Measurements from ENCODE around the gene HOXD8.

The HOXD8 gene

GRCh38 chr2:176128982-176129796, at the start of gene HOXD8:
TSS of gene HOXD8 (plus strand) at chr2:176129705. CDS start at chr2:176130367, 662 bp downstream.
- DNase-seq: no peak

GRCh38 chr2:176079831-176080539, 49.5 kb upstream of the HOXD8 start:
- peak; percentile 67 for DNase-seq

- peak; percentile 63 for DNase-seq
These were observed 48.7 kb upstream of the HOXD8 start for GRCh38 chr2:176080540-176081375.

- DNase-seq: no peak
These were observed 48.1 kb upstream of the HOXD8 start for GRCh38 chr2:176081376-176081836.

GRCh38 chr2:176081837-176082524, 47.5 kb upstream of the HOXD8 start:
- DNase-seq: peak; percentile 63

GRCh38 chr2:176082525-176082823, 47.0 kb upstream of the HOXD8 start:
- DNase-seq: no peak

- no peak for DNase-seq
These were observed 46.4 kb upstream of the HOXD8 start for GRCh38 chr2:176082824-176083751.

GRCh38 chr2:176083796-176084261, 45.7 kb upstream of the HOXD8 start, which contains the start of gene EVX2:
TSS of gene EVX2 (minus strand) at chr2:176083962. CDS start at chr2:176083776, 186 bp downstream.
- no peak for DNase-seq

- DNase-seq: no peak
These were observed 44.8 kb upstream of the HOXD8 start for GRCh38 chr2:176084611-176085119.

GRCh38 chr2:176085120-176085788, 44.3 kb upstream of the HOXD8 start:
- no peak for DNase-seq

- peak; percentile 63 for DNase-seq
These were observed 43.4 kb upstream of the HOXD8 start for GRCh38 chr2:176085861-176086771.

GRCh38 chr2:176087330-176088047, 42.0 kb upstream of the HOXD8 start:
- no peak for DNase-seq

- DNase-seq: peak; percentile 69
These were observed 41.2 kb upstream of the HOXD8 start for GRCh38 chr2:176088048-176088936.

GRCh38 chr2:176088937-176089842, 40.3 kb upstream of the HOXD8 start:
- DNase-seq: no peak

- DNase-seq: peak; percentile 30
These were observed 39.6 kb upstream of the HOXD8 start for GRCh38 chr2:176089843-176090395.

- DNase-seq: no peak
These were observed 38.6 kb upstream of the HOXD8 start for GRCh38 chr2:176090862-176091261.

Data from activated effector memory CD4-positive, alpha-beta T cell treated with anti-CD3 and anti-CD28 coated beads, Interleukin-2, amount 50 U/mL, for 16 hours (primary cell).